RWPE1 (cell line): ENCODE results near the gene TMEM184B.

Experiments
- CTCF ChIA-PET: fragments of 350-600 bp; sonication (Branson Sonifier 250); formaldehyde crosslinking; extraction: SDS; loops from one replicate; lab custom pipeline; 2021; lab: Yijun Ruan, JAX
- POLR2A ChIA-PET: fragments of 400-600 bp; formaldehyde crosslinking; extraction: SDS; loops from one replicate; lab custom pipeline; 2020; ENCODE audit warnings: antibody characterized with exemption; ENCODE audit not compliant: low non-redundant PET; lab: Yijun Ruan, JAX
- DNase-seq: peaks from one replicate; pipeline ENCODE4 v3.0.0; 2012; ENCODE audit warnings: low spot score
- H3K27ac ChIP-seq: fragments of 450-650 bp; 2 replicates; pipeline ENCODE4 v1.5.1; 2017
- TF ChIP-seq, protein P1 (sequence below): fragments of 450-650 bp; conservative IDR thresholded peaks from 2 replicates; pipeline ENCODE4 v1.5.1; 2017; ENCODE audit warnings: low read depth, mild to moderate bottlenecking

The TMEM184B gene

DNA sequence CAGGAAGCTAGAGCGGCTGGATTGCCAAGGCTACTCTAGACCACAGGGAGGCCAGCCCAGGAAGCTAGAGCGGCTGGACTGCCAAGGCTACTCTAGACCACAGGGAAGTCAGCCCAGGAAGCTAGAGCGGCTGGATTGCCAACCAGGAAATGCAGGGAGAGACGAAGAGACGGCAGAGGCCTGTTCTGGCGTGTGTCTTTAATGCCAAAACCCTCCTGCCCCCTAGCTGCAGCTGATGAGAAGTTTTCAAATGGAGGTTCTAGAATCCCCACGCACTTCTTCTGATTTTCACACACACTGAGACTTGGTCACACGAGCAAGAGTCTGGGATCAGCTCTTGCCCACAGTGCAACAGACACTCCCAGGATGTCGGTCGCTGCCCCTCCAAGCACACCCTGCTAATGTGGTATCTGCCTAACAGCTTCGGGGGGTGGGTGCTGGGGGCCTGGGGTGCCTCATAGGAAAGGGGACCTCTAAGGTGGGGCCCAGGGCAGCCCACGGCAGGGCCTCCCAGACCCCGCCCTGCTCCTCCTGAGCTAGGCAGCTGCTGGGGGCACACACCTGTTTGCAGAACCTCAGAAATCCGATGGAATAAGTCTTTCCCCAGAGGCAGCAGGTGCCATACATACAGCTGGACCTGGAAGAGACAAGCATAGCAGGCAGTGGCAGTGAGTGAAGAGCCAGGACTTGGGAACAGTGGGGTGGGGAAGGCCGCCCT, 42.5 kb downstream of the TMEM184B start:
- DNase-seq, result no peak
- POLR2A ChIA-PET, result interaction anchor here (0.5 to 0.7 kb wide), 2 partner anchors 58 to 85 kb away, joined by 6 to 8 read pairs; no protein-coding TSS in a partner anchor
- CTCF ChIA-PET, result interaction anchor here (0.6 to 1.1 kb wide), 2 partner anchors 9 to 26 kb away, joined by 3 read pairs; no protein-coding TSS in a partner anchor
- peak overlapping the region; percentile 82 for H3K27ac ChIP-seq
- TF ChIP-seq, protein P1, sequence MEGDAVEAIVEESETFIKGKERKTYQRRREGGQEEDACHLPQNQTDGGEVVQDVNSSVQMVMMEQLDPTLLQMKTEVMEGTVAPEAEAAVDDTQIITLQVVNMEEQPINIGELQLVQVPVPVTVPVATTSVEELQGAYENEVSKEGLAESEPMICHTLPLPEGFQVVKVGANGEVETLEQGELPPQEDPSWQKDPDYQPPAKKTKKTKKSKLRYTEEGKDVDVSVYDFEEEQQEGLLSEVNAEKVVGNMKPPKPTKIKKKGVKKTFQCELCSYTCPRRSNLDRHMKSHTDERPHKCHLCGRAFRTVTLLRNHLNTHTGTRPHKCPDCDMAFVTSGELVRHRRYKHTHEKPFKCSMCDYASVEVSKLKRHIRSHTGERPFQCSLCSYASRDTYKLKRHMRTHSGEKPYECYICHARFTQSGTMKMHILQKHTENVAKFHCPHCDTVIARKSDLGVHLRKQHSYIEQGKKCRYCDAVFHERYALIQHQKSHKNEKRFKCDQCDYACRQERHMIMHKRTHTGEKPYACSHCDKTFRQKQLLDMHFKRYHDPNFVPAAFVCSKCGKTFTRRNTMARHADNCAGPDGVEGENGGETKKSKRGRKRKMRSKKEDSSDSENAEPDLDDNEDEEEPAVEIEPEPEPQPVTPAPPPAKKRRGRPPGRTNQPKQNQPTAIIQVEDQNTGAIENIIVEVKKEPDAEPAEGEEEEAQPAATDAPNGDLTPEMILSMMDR, result no peak; the same call in 1 of the 2 replicates

GRCh38 chr22:38228873-38229740, 43.7 kb downstream of the TMEM184B start:
- TF ChIP-seq, protein P1, result no peak
- peak overlapping the region; percentile 99 for H3K27ac ChIP-seq
- ChIA-PET CTCF (interaction anchor here (0.6 to 1.1 kb wide), 2 partner anchors 10 to 468 kb away, joined by 3 read pairs; no protein-coding TSS in a partner anchor), POLR2A (no interaction called here)
- peak; percentile 69 for DNase-seq

GRCh38 chr22:38228326-38228872, 44.4 kb downstream of the TMEM184B start:
- POLR2A ChIA-PET, result no interaction called here
- TF ChIP-seq, protein P1, result no peak
- CTCF ChIA-PET, result interaction anchor here (0.6 kb wide), 1 partner anchor 468 kb away, joined by 3 read pairs; no protein-coding TSS in a partner anchor
- DNase-seq, result no peak
- peak overlapping the region; percentile 99 for H3K27ac ChIP-seq

- POLR2A ChIA-PET, result no interaction called here
- TF ChIP-seq, protein P1, result no peak
- DNase-seq, result no peak
- peak overlapping the region; percentile 99 for H3K27ac ChIP-seq
- CTCF ChIA-PET, result no interaction called here
These were observed 45.8 kb downstream of the TMEM184B start for GRCh38 chr22:38226853-38227649.

DNA sequence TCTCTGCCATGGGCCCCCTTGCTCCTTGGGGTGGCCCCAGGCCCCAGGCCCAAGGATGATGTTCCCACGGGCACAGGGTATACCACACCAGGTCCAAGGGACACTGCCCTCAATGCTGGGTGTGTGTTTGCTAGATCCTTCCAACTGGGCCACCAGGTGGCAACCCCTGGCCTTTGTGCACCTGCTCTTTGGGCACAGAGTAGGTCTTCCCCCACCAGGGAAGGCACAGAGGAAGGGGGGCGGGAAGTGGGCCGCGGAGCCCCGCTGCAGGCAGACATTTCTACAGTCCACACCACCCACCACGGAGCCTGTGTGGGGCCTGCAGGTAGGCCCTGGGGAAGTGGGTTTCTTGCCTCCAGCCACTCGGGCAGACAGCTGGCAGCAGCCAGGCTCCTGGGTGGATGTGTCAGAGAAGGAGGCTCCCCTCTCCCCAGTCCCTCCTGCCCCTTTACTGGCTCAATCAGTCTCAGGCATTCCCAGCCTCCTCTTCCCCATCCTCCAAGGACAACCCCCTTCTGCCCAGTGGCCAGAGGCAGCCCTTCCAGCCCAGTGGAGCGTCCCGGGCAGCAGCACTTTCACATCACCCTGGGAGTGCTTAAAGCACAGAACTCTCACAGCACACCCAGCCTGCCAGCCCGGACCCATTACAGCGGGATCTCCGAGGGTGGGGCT, 49.4 kb downstream of the TMEM184B start:
- peak overlapping the region; percentile 99 for H3K27ac ChIP-seq
- CTCF ChIA-PET, result no interaction called here
- DNase-seq, result no peak
- POLR2A ChIA-PET, result interaction anchor here (0.5 kb wide), 1 partner anchor 41 kb away, joined by 6 read pairs; no protein-coding TSS in a partner anchor
- TF ChIP-seq, protein P1, result no peak
